ENCODE data around the gene MAP3K8.
"Not testable (repeated sequence)": the region's sequence is repeated elsewhere in the genome, so short reads cannot be mapped to it uniquely, and the experiment has no call there.

Gene MAP3K8

DNA sequence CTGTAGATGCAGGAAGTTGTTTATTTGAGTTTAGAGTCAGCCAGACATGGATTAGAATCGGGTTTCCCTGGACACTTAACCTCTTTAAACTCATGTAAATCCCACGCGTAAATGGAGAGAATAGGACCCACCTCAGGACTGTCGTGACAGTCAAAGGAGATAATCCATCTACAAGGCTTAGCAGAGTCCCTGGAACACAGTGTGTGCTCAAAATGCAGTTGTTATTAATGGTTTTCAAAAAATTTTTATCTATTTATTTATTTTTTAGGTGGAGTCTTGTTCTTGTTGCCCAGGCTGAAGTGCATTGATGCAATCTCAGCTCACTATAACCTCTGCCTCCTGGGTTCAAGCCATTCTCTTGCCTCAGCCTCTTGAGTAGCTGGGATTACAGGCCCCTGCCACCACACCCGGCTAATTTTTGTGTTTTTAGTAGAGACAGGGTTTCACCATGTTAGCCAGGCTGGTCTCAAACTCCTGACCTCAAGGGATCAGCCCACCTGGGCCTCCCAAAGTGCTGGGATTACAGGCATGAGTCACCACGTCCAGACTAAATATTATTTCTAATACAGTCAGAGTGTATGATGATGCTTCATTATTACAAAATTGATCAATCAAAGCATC is 10.2 kb upstream of the MAP3K8 start:
- DNase-seq: not testable (repeated sequence)

DNA sequence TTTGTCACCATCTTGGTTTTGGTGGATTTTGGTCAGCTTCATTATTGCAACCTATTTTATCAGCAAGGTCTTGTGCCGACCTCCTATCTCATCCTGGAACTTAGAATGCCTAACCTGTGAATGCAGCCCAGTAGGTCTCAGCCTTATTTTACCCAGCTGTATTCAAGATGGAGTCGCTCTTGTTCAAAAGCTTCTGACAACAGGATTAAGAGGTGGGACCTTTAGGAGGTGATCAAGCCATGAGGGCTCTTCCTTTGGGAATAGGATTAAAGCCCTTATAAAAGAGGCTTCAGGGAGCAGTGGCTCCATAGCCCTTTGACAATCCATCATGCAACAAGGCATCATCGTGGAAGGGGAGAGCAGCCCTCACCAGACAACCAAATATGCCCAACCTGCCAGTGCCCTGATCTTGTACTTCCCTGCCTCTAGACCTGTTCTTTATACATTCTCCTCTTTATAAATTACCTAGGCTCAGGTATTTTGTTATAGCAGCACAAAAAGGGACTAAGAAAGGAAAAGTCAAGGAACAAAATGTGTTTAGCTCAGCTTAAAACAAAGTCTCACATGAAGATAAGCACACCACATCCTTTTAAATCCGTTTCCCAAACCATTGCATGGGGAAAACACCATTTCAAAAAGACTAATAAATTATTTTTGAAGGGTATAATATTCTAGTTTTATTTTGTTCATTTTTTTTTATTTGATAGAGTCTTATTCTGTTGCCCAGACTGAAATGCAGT is 8.5 kb upstream of the MAP3K8 start:
- no peak for DNase-seq

DNA sequence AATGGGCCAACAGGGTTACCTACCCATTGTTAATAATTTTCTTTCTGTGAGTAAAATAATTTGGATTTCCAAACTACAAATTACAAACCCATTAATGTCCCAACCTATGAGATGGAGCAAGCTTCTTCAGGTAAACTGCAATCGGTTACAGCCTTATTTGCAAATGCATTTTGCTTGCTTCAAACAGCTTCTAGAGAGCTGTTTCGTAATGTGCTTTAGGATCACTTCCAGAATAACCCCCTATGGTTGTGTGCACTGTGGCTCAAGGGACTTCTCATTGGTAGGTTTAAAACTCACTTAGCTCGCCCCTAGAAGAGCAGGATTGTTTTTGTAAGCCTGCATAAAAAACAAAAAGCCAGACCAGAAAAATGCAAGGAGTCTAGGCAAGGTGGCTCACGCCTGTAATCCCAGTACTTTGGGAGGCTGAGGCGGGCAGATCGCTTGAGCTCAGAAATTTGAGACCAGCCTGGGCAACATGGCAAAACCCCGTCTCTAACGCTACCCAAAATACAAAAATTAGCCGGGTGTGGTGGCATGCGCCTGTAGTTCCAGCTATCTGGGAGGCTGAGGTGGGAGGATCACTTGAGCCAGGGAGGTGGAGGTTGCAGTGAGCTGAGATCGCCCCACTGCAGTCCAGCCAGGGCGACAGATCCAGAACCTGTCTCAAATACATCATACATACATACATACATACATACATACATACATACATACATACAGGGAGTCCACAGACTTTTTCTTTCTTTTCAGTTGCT is 3.3 kb upstream of the MAP3K8 start:
- DNase-seq: no peak

DNA sequence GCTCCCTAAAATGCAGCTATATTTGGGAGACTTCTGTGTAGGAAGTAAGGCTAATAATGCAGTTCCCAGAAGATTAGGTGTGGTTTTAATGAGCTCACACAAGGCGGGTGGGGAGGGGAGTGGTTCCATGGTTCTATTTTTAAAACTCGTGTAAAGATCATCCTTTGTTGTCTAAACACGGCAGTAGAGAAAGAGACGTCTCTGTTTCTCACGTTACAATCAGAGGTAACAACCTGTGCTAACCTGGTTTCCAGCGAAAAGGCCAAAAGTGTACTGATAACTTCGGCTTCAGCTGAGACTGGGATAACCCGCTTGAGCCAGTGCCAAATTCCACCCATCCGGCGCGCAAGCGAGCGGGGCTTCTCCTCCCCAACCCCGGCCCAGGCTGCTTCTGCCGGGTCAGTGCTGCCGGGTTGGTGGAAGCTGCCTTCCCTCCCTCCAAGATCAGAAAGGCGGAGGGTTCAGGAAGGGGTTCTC is 2.5 kb upstream of the MAP3K8 start:
- DNase-seq: no peak

DNA sequence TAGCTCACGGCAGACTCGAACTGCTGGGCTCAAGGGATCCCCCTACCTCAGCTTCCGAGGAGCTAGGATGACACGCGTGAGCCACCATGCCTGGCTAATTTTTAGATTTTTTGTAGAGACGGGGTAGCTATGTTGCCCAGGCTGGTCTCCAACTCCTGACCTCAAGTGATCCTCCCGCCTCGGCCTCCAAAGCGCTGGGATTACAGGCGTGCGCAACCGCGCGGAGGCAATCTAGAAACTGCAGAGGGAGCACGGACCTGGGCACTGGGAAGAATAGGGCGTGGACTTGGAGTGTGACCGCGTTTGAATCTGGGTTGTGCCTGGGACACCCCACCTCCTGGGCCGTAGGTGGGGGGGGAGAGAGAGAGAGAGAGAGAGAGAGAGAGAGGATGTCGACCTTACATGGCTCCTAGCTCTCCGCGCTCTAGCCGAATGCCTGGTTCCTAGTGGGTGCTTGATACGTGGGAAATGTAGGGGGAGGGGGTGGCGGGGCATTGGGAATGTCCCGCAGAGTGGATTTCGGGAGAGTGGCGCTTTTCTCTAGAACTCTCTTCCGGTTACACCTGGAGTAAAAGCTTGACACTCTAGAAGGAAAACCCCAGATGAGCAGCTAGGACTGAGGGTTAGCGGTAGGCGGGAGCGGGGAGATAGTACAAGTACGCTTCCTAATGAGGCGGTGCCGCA is 1.2 kb upstream of the MAP3K8 start:
- no peak for DNase-seq

DNA sequence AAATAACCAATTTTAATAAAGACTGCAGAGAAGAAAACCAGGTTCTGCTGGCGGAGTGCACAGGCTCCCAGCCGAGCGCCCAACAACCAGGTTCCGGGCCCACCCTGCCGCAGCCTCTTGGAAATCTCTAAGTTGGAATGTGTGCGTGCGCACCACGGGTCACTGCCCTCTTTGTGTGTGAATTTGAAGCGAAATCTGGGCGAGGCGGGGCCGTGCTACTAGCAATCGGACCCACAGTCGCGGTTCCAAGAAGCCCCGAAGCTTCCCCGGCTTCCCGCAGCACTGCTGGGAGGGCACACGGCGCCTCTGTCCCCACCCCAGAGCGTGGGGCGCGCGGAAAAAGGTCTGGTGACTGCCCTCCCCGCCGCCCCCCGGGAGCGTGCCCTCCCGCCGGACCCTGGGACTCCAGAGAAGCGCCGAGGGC is 666 bp upstream of the MAP3K8 start:
- DNase-seq: no peak

DNA sequence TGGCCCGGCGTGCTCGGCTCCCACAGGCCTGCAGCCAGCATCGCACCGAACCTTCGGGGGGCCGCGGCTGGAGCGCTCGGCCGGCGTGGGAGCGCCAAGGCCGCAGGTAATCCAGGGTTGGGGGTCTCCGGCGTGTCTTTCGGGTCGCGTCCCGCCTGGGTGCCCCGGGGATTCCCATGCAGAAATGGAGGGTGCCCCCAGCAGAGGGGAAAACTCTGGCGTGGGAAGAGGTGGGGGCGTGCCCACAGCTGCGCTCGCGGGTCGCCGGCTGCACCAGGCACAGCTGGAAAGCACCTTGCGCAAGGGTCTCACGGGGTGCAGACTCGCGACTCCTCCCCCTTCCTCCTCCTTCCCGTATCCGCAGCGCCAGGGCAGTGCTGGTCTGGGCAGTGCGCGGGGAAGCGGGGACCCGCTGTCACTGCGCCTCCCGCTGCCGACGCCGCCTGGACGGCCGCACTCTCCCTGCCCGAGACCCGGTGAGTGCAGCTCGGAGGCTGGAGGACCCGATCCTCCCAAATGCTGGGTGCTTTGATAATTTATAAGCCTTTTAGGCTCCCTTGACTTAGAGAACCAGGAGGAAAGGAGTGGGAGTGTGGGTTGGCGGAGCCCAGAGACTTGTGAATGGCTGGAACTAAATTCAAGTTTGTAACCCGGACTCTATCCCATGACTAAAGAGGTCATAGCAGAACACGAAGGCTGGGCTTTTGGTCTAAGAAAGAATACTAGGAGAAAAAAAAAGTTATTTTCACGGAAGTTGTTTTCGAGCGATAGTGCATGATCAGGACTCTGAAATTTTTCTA is 489 bp downstream of the MAP3K8 start:
- no peak for DNase-seq

DNA sequence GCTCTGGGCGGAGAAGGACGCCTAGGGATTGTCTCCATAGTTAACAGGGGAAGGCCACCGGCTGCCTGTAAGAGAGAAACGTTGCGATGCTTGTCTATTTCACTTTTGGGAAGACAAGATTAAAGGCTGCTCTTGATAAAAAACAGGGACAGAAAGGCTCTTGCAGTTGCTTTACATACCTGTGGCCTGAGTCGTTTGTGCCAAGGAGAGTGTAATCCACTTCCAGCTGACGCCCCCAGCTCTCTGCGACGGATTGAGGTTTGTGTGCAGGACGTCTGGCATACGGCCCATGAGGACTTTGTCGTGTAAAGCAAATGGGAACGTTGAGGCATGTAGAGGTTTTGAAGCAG is 1.1 kb downstream of the MAP3K8 start:
- no peak for DNase-seq

DNA sequence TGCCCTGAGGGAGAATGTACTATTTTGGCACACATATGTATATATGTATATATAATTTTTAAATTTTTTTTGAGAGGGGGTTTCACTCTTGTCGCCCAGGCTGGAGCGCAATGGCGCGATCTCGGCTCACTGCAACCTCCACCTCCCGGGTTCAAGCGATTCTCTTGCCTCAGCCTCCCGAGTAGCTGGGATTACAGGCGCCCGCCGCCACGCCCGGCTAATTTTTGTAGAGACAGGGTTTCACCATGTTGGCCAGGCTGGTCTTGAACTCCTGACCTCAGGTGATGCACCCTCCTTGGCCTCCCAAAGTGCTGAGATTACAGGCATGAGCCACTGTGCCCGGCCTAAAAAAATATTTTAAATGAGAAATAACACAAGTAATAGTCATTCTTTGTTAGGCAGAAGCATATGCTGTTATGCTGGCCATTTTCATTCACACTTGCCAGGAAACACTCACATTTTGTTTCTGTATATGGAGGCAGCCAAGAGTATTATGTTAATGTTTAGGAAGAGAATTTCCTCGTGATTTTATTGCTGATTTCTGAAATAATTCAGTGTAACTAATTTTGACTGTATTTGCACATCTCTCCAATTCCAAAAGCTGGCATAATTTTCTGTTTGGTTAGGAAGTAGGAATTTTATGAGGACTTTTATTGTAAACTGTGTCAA is 1.6 kb downstream of the MAP3K8 start:
- DNase-seq: not testable (repeated sequence)

DNA sequence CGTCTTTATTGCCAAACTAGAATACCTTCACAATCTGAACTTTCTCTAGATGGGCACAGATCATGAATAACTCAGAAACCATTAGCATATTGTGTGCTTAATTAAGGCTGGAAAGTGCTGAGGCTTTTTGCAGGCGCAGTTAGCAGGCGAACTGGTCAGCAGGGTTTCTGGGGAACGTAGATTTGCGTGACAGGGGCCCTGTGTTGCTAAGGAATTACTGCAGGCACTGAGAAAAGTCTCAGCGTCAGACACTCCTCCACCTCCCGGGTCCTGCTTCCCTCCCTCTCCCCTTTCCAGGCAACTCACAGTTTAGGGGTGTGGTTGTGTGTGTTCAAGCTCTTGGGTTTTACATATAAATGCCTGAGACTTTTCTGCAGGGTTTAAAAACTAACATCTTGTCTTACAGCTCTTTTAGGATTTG is 2.2 kb downstream of the MAP3K8 start:
- DNase-seq: no peak

DNA sequence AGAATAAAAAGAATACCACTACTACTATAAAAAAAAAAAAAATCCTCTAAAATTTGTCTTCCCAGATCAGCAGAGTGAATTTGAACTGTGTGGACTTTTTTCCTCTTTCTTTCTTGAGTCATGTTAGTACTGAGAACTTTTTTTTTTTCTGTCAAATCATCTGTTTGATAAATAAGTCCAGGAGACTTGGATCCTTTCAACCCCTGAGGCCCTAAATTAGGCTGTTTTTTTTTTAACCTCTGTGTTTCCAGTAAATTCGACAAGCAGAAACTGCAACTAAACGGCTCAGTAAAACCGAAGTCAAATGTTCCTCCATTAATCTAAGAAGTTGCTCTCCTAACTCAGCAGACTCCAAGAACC is 2.7 kb downstream of the MAP3K8 start:
- no peak for DNase-seq

DNA sequence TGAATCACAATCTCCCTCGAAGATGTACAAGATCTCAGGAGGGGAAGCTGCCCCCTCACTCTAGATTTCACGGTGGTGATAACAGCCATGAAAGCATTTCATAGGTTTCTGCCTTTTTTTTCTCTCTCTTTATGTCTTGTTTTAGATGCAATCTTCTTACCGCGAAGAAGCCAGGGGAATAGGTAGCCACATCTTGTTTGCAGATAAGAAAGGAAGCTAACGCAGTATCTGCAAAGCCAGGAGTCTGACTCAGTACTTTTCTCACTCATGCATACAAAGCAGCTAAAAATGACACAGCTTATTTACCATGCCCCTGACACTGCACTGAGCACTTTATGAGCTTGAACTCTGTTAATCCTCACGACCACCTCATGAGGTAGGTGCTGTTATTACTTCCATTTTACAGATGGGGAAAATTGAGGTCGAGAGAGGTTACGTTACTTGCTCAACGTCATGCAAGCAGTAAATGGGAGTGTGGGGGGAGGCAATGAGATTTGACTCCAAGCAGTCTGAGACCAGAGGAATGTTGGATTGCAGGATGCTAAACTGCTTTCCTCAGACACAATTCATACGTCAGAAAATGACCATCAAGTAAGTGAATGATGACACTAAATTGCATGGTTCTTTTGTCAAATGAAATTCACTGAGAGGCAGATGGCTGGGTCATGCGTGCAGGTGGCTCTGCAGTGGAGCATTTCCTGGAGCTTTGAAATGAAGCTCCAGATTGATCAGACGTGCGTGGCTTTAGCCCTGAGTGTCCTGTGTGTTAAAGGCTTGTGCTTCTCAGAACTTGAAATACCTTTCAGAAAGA is 3.3 kb downstream of the MAP3K8 start:
- no peak for DNase-seq

DNA sequence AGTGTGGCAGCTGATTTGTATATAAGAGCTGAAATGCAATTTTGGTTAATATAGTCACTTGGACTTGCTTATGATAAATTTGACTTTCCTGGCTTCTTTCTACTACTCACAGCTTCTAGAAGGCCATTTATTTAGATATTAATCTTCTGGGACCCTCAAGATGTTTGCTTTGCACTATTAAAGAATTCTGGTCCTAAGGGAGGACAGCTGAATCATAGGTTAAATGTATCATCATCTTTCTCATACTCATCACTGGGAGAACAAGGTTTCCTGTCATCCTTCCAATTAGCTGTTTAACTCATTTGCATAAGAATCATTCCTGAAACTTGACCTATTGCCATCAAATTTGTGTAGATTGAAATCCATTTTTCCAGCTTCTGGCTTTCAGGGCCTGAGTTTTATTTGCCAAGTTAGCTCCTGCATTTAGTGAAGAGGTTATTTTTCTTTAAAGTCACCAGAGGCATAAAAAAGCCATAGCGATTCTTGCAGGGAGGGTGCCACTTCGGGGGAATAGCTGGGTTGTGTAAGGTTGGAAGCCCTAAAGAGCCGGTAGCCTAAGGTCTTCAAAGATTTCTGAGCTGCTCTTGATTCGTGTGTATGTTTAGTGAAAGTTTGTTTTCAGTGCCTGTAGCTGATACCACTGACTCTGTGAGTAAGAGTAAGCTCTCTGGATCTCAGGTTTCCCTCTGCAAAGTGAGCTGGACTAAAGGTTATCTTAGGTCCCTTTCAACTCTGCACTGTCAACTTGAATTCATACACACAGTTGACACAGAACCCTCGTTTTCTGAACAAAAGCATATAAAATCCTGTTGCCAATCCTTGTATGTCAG is 4.3 kb downstream of the MAP3K8 start:
- no peak for DNase-seq

DNA sequence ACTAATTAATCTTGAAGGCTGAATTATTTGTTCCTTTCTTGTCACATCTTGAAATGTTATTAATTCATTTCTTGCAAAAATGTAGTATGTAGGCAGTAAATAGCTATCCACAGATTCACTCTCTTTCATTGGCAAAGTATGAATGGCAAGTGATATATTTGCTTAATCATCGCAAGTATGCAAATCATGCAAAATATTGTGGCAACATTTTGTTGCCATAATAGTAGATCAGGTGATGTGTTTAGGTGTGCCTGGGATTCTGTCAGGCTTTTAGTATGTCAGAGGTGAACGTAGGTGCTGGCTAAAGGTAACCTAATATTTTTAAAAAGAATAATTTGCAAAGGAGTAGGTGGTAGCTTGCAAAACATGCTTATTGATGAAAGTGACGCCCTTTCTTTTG is 5.9 kb downstream of the MAP3K8 start:
- no peak for DNase-seq

DNA sequence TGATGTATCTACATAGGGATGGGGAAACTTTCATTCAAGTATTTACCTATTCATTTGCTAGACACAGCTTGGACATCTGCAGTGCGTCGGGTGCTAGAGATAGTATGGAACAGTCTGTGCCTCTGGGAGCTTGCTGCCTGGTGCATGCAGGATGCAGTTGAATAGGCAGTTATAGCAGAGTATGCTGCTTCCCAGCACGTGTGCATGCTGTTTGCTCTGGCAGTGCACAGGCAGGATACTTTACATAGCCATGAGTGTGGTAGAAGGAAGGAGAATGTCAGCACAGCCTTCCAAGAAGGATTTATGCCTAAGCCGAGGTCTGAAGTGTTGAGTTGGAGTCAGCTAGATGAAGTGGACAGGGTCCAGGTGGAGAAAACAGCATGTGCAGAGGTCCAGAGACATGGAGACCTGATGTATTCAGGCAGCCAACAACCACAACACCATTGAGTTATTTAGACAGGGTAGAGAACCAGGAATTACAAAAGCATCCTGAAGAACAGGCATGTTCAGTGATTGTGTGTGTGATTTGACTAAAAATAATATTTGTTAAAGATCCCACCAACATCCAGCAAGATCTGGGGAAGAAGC is 8.1 kb downstream of the MAP3K8 start:
- no peak for DNase-seq

DNA sequence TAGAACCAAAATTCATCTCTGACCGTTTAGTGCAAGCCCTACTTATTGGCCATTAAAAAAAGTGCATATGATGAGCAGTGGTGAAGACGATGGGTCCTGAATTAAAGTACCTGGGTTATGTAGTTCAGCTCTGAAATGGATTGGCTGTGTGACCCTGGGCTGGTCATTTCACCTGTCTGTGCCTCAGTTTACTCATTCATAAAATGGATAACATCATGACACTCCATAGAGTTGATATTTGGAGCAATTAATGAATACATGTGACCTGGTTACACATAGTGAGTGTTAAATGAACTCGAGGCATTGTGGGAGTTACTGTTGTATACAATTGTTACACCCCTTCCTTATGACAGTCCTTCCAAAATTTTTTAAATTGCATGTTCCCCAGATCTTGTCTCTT is 9.1 kb downstream of the MAP3K8 start:
- no peak for DNase-seq

DNA sequence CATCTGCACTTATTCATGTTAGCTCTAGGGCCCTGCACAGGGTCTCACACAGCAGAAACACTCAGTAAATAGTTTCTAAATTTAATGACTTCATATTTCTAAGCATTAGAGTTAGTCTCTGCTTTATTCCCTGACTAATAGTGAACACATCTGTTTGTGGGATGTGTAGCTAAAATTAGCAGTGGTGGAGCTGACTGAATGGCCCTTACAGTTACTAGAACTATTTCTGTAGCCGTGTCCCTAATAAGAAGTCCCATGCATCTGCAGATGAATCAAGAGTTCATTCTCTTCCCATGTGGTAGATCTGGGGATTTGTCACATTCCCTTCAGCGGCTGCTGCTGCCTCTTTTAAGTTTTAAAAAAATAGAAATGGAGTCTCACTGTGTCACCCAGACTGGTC is 11.7 kb downstream of the MAP3K8 start:
- no peak for DNase-seq

DNA sequence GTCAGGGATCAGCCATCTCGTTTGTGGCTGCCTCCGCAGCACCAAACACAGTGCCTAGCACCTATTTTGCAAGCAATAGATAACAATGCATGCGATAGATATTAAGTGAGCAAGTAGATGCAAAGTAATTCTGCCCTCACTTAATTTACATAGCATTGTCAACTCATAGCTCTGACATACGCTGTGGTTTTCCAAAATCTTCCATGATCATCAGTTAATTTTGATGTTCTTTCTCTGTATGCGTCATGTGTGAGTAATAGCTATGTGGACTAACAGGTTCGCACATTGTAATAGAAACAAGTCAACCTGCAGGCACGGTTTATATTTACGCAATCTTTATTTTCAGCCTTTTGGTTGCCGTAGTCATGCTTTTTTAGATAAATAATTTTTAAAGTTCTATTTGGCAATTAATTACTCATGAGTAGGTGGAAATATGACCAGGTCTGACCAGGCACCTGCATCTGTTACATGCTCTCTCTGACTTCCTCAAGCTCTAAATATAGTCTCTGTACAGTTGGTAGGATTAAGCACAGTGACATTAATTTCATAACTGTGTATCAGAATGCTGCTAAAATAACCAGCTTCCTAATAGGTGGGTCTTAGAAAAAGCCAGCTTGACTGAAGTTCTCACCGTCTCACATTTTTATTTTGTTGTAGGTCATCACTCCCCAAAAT is 13.3 kb downstream of the MAP3K8 start:
- no peak for DNase-seq

DNA sequence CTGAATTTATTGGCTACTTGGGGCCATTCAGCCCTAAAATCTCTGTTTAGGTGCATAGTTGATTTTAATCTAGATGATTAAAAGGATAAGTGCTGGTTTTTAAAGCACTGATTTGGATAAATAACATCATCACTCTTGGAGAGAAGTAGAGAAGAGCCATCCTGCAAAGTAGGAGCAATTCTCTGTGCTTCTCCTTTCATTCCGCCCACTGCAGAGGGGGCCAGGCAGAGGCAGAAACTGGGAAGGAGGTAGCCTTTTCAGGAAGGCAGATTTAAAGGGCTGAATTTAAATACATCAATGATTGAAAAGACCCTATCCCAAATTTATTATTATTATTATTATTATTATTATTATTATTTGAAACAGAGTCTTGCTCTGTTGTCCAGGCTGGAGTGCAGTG is 14.1 kb downstream of the MAP3K8 start:
- no peak for DNase-seq

Data from NCI-H1436 treated with DMSO at 0.1 percent for 48 hours (cell line).